AG10803 (cell line): ENCODE results near the gene PHF21B.

Experiments used
- DNase-seq: peaks from one replicate; pipeline ENCODE4 v3.0.0; 2010; ENCODE audit warnings: low read depth
- H3K4me3 ChIP-seq: 2 replicates; pipeline ENCODE4 v1.5.1; 2011; ENCODE audit warnings: mild to moderate bottlenecking, low read length, control low read depth
- TF ChIP-seq, protein P1 (sequence below): conservative IDR thresholded peaks from 2 replicates; pipeline ENCODE4 v1.5.1; 2011; ENCODE audit warnings: mild to moderate bottlenecking, low read length, control low read depth, inconsistent platforms

Gene PHF21B

DNA sequence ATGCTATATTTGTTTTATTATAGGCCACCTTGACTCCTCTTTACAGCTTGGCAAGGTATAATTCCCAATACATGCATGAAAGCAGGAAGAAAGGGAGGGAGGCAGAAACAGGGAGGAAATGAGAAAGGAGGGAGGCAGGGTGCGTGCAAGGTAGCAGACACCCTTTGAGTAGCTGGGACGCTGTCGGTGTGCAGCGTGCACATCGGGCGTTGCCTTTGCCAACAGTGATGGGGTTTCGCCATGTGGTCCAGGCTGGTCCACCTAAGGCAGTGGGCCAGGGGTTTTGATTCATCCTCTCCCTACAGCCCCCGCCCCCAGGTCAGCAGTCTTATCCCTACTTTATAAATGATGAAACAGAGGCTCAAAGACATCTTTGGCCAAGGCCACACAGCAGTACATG lies 25.0 kb upstream of the PHF21B start:
- TF ChIP-seq, protein P1, sequence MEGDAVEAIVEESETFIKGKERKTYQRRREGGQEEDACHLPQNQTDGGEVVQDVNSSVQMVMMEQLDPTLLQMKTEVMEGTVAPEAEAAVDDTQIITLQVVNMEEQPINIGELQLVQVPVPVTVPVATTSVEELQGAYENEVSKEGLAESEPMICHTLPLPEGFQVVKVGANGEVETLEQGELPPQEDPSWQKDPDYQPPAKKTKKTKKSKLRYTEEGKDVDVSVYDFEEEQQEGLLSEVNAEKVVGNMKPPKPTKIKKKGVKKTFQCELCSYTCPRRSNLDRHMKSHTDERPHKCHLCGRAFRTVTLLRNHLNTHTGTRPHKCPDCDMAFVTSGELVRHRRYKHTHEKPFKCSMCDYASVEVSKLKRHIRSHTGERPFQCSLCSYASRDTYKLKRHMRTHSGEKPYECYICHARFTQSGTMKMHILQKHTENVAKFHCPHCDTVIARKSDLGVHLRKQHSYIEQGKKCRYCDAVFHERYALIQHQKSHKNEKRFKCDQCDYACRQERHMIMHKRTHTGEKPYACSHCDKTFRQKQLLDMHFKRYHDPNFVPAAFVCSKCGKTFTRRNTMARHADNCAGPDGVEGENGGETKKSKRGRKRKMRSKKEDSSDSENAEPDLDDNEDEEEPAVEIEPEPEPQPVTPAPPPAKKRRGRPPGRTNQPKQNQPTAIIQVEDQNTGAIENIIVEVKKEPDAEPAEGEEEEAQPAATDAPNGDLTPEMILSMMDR, result no peak
- no peak overlapping the region for H3K4me3 ChIP-seq
- no peak for DNase-seq

DNA sequence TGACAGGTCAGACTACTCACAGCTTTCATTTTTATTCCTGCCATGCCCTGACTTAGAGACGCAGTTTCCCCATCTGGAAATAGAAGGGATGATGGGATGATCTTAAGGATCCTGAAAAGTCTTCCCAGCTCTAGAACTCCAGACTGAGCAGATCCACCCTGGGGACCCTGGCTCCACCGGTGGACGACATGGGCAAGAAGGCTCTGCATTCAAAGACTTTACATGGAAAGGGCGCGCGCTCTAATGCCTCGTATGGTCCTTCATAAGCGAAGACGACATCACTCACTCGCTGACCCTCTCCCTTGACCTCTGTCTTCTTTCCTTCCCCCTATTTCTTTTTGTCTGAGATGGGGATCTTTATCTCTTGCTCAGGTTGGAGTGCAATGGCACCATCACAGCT lies 24.4 kb upstream of the PHF21B start:
- no peak overlapping the region for H3K4me3 ChIP-seq
- TF ChIP-seq, protein P1, result no peak
- no peak for DNase-seq

DNA sequence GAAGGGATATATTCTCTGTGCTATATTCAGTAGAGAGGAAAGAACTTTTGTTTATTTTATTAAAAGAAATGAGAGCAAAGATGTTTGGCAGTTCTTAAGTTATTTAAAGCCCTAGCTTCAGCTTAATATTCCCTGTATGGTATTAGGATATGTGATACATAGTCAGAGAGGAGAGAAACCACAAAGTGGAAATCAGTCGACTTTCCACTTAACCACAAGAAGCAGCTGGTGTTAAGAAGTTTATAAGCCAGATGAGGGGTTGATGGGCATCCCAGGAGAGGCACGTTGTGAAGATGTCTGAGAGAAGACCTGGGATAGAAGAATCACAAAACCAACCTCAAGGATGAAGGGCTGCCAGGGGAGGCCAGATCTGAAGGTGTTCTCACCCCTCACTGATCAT lies 23.3 kb upstream of the PHF21B start:
- no peak for DNase-seq

DNA sequence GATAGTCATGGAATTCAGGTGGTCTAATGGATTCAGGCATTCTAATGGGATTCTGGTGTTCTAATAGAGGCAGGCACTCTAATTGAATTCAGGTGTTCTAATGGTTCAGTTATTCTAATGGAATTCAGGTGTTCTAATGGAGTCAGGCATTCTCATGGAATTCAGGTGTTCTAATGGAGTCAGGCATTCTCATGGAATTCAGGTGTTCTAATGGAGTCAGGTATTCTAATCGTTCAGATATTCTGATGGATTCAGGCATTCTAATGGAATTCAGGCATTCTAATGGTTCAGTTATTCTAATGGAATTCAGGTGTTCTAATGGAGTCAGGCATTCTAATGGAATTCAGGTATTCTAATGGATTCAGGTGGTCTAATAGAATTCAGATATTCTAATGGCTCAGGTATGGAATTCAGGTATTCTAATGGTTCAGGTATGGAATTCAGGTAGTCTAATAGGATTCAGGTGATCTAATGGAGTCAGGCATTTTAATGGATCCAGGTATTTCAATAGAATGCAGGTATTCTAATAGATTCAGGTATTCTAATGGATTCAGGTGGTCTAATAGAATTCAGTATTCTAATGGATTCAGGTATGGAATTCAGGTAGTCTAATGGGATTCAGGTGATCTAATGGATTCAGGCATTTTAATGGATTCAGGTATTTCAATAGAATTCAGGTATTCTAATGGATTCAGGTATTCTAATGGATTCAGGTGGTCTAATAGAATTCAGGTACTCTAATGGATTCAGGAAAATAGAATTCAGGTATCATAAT lies 22.0 kb upstream of the PHF21B start:
- no peak for DNase-seq
- H3K4me3 ChIP-seq, result no peak overlapping the region
- TF ChIP-seq, protein P1, result no peak

More for the DNA sequence above, 23.3 kb upstream of the PHF21B start:
- H3K4me3 ChIP-seq, result no peak overlapping the region
- TF ChIP-seq, protein P1, result no peak

DNA sequence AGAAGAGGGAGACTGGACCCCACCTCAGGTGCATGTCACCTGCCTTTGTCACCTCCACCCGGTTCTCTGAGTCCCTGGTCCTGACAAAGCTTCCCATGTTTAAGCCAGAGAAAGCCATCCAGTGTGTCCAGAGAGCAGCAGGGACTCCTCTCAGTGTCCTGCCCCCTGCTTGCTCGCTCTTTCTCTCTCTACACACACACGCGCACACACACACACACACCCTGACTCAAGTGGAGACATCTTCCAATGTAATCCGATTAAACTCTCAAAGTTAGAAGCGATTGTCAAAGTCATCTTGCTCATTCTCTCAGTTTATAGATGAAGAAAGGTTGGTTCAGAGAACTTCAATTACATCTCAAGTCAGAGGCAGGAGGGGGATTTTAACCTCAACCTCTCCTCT lies 19.7 kb upstream of the PHF21B start:
- no peak for DNase-seq
- TF ChIP-seq, protein P1, result no peak

DNA sequence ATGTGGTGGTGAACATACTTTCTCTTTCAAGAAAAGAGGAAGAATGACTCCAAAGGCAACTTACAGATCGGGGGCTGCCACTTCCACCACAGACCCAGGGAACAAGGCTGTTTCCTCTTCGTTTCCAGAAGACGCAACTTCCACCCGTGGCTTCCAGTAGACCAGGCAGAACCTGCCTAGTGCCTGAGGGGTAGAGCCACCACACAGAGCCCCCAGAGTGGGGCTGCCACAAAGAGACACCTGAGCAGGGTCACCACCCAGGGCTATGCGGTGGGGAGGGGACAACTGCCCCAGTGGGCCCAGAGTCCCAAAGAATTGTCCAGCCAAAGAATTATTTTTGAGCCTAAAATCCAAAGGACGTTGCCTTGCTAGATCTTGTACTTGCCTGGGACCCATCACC lies 16.7 kb upstream of the PHF21B start:
- DNase-seq, result no peak
- TF ChIP-seq, protein P1, result no peak
- H3K4me3 ChIP-seq, result no peak overlapping the region

More for the DNA sequence above, 19.7 kb upstream of the PHF21B start:
- no peak overlapping the region for H3K4me3 ChIP-seq

DNA sequence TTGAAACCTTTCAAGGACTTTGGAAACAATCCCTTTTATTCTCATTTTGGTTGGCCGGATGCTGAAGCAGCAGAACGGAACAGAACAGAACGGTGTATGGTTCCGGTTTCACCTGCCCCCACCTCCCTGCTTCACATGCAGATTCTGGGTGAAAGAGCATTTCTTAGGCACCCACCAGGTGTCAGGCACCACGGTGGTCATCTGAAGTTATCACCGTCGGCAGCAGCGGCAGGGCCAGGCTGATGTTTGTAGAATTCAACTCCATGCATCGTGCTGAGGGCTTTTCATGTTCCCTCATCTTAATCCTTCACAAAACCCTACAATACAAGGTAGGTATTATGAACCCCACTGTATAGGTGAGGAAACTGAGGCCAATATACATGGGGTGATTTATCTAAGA lies 13.6 kb upstream of the PHF21B start:
- no peak for DNase-seq
- TF ChIP-seq, protein P1, result no peak
- no peak overlapping the region for H3K4me3 ChIP-seq
